H1 (cell line): ENCODE results near the gene MPND.

Experiments
- CHD1 ChIP-seq: IDR thresholded peaks from 2 replicates; pipeline ENCODE4 v1.6.1; 2012; ENCODE audit warnings: low read depth, low read length, improper control_type of control experiment
- GABPA ChIP-seq: IDR thresholded peaks from 2 replicates; pipeline ENCODE4 v1.6.1; 2011; ENCODE audit warnings: mild to moderate bottlenecking, low read length, moderate library complexity, borderline replicate concordance; ENCODE audit not compliant: insufficient read depth
- HDAC2 ChIP-seq, 2 experiments: fragments of 300-600 bp in 1 of 2; sonication (generic) in 1 of 2; IDR thresholded peaks; 2 replicates each; pipeline ENCODE4 v1.6.1; 2011 to 2012; ENCODE audit warnings: low read depth in 2 of 2, low read length in 2 of 2, mild to moderate bottlenecking in 2 of 2, moderate library complexity in 2 of 2, borderline replicate concordance in 1 of 2, inconsistent platforms in 1 of 2
- KDM5A ChIP-seq: fragments of 200-600 bp; IDR thresholded peaks from 2 replicates; pipeline ENCODE4 v1.7.1; 2012; ENCODE audit warnings: mild to moderate bottlenecking, low read length, inconsistent platforms, mixed read lengths
- POLR2A ChIP-seq, 2 experiments: IDR thresholded peaks; 1 replicate in 1 of 2; 2 replicates in 1 of 2; pipeline ENCODE4 v1.6.1; 2011; ENCODE audit warnings: low read depth in 2 of 2, low read length in 2 of 2, mild to moderate bottlenecking in 2 of 2; ENCODE audit errors: control extremely low read depth in 1 of 2
- POLR2AphosphoS5 ChIP-seq: IDR thresholded peaks from 2 replicates; pipeline ENCODE4 v1.6.1; 2011; ENCODE audit warnings: low read depth, low read length
- RNF2 ChIP-seq: fragments of 200-900, 300-1000 bp; sonication (generic); IDR thresholded peaks from 2 replicates; pipeline ENCODE4 v1.7.1; 2016; ENCODE audit warnings: borderline replicate concordance, low read depth, mild to moderate bottlenecking, antibody characterized with exemption, low read length; ENCODE audit not compliant: poor library complexity, severe bottlenecking; ENCODE audit errors: missing control alignments
- SP1 ChIP-seq: IDR thresholded peaks from 2 replicates; pipeline ENCODE4 v1.6.1; 2011; ENCODE audit warnings: low read depth, low read length
- TBP ChIP-seq: IDR thresholded peaks from 2 replicates; pipeline ENCODE4 v1.6.1; 2011; ENCODE audit warnings: low read depth, low read length, improper control_type of control experiment
- TEAD4 ChIP-seq: IDR thresholded peaks from 2 replicates; pipeline ENCODE4 v1.6.1; 2012; ENCODE audit warnings: low read depth, low read length, inconsistent platforms, mixed read lengths
- TF ChIP-seq, protein P1 (sequence below), 3 experiments: IDR thresholded peaks; 1 replicate in 2 of 3; 2 replicates in 1 of 3; pipeline versions ENCODE4 v1.5.1 to v1.6.1; 2011; ENCODE audit warnings: low read length in 3 of 3, mild to moderate bottlenecking in 3 of 3, inconsistent platforms in 2 of 3, low read depth in 1 of 3, moderate library complexity in 1 of 3; ENCODE audit not compliant: insufficient read depth in 1 of 3; ENCODE audit errors: control extremely low read depth in 1 of 3
- TF ChIP-seq, protein P2 (sequence below): IDR thresholded peaks from 2 replicates; pipeline ENCODE4 v1.6.1; 2012; ENCODE audit warnings: inconsistent platforms

DNA sequence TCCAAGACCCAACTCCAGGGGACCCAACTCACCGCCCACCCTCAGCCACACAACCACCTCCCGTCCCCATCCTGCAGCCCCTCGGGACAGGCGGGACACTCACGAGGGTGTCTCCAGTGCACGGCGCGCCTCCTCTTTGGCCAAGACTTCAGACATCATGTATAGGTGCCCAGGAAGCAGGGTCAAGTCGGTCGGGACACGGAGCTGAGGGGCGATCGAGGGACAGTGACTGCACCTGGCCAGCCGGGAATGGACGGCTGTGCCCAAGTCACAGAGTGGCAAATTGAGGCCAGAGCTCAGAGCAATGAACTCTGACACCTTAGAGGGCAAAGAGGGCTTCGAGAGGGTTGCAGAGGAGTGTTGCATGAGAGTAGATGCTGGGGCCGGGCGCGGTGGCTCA, 13.5 kb upstream of the MPND start:
- no peak for TF ChIP-seq KDM5A
- TF ChIP-seq, protein P1, sequence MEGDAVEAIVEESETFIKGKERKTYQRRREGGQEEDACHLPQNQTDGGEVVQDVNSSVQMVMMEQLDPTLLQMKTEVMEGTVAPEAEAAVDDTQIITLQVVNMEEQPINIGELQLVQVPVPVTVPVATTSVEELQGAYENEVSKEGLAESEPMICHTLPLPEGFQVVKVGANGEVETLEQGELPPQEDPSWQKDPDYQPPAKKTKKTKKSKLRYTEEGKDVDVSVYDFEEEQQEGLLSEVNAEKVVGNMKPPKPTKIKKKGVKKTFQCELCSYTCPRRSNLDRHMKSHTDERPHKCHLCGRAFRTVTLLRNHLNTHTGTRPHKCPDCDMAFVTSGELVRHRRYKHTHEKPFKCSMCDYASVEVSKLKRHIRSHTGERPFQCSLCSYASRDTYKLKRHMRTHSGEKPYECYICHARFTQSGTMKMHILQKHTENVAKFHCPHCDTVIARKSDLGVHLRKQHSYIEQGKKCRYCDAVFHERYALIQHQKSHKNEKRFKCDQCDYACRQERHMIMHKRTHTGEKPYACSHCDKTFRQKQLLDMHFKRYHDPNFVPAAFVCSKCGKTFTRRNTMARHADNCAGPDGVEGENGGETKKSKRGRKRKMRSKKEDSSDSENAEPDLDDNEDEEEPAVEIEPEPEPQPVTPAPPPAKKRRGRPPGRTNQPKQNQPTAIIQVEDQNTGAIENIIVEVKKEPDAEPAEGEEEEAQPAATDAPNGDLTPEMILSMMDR (IDR thresholded peaks at IDR 0.05; ENCODE audit: control extremely low read depth in 1 of 3, insufficient read depth in 1 of 3, low read depth in 1 of 3, low read length in 3 of 3) = no peak
- TF ChIP-seq GABPA = no peak
- no peak for TF ChIP-seq TBP
- TF ChIP-seq POLR2A (IDR thresholded peaks at IDR 0.05; ENCODE audit: control extremely low read depth in 1 of 2, low read depth in 2 of 2, low read length in 2 of 2) = no peak
- no peak for TF ChIP-seq HDAC2 (IDR thresholded peaks at IDR 0.05; ENCODE audit: borderline replicate concordance in 1 of 2, low read depth in 2 of 2, low read length in 2 of 2)
- TF ChIP-seq CHD1 = no peak
- TF ChIP-seq TEAD4 = no peak
- TF ChIP-seq POLR2AphosphoS5 = no peak
- TF ChIP-seq RNF2 = no peak
- TF ChIP-seq, protein P2, sequence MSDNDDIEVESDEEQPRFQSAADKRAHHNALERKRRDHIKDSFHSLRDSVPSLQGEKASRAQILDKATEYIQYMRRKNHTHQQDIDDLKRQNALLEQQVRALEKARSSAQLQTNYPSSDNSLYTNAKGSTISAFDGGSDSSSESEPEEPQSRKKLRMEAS = no peak
- TF ChIP-seq SP1 = no peak
